ENCODE results near the gene GID8. TPM values are rescaled to one million over a fixed set of nuclear protein-coding genes. Genes with fewer than 3 reads are reported as not detected.

The GID8 gene
- polyA plus RNA-seq, 2 of the 4 experiments (the other 2 are of a cell fraction): 19.2 to 24.5 TPM

DNA sequence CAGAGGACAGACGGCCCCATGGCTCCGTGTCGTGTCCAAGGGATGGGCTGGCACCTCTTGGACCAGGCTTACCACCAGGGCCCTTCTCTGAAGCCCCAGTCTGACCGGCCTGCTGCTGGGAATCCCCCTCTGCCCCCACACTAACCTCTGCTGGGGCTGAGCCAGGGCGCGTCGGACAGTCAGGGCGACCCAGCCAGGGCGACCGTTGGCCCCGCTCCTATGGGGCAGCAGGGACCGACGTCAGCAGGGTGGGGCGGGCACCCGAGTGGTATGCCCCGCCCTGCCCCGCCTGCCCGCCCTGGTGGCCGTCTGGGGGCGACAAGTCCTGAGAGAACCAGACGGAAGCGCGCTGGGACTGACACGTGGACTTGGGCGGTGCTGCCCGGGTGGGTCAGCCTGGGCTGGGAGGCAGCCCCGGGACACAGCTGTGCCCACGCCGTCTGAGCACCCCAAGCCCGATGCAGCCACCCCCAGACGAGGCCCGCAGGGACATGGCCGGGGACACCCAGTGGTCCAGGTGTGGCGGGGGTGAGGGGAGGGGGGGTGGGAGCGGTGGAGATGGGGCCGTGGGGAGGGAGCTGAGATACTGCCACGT lies 14.5 kb downstream of the GID8 start, which contains the start of gene SLC17A9:
TSS of gene SLC17A9 (plus strand) at position 337 of the 595 bp plus-strand sequence. CDS start at position 459, 122 bp downstream.
- no peak within 1 kb of the TSS for H3K27ac ChIP-seq
- no peak for DNase-seq (ENCODE audit: low read depth in 1 of 2, low spot score in 1 of 2)
- no peak within 1 kb of the TSS for H3K4me2 ChIP-seq
- TF ChIP-seq FOSB (CRISPR knock-in tag; IDR thresholded peaks at IDR 0.05) (no peak), EHMT2 (IDR thresholded peaks at IDR 0.05; ENCODE audit: low read depth) (no peak), HEYL (CRISPR knock-in tag; IDR thresholded peaks at IDR 0.05) (no peak), ESRRA (IDR thresholded peaks at IDR 0.05; ENCODE audit: borderline replicate concordance, low read length) (no peak), RCOR1 (IDR thresholded peaks at IDR 0.05; ENCODE audit: low read depth, low read length) (no peak), SREBF2 (IDR thresholded peaks at IDR 0.05) (no peak), POLR2A (IDR thresholded peaks at IDR 0.05; ENCODE audit: low read length) (no peak), MAFK (IDR thresholded peaks at IDR 0.05; ENCODE audit: partially characterized antibody) (no peak), HOXB13 (CRISPR knock-in tag; IDR thresholded peaks at IDR 0.05; ENCODE audit: low read depth) (no peak), RNF2 (IDR thresholded peaks at IDR 0.05; ENCODE audit: borderline replicate concordance, low read depth) (no peak)
- ChIA-PET POLR2A (no interaction called here), CTCF (interaction anchor here (1.2 to 5.5 kb wide), 2 partner anchors 20 to 57 kb away, joined by 4 to 19 read pairs; no protein-coding TSS in a partner anchor)
- WGBS (ENCODE audit: missing lambda C conversion rate): 82% methylated on average over 24 of the region's 37 CpGs
- ATAC-seq: no peak; a peak in 1 of 6 replicates
- H3K9me3 ChIP-seq: peaks cover 8% of the 10 kb centered on the region; the same call in 2 of the 3 replicates
- H3K4me1 ChIP-seq: peaks cover 9% of the 10 kb centered on the region; the same call in 2 of the 3 replicates
- FAIRE-seq: no peak
- H3K4me3 ChIP-seq: no peak within 1 kb of the TSS

DNA sequence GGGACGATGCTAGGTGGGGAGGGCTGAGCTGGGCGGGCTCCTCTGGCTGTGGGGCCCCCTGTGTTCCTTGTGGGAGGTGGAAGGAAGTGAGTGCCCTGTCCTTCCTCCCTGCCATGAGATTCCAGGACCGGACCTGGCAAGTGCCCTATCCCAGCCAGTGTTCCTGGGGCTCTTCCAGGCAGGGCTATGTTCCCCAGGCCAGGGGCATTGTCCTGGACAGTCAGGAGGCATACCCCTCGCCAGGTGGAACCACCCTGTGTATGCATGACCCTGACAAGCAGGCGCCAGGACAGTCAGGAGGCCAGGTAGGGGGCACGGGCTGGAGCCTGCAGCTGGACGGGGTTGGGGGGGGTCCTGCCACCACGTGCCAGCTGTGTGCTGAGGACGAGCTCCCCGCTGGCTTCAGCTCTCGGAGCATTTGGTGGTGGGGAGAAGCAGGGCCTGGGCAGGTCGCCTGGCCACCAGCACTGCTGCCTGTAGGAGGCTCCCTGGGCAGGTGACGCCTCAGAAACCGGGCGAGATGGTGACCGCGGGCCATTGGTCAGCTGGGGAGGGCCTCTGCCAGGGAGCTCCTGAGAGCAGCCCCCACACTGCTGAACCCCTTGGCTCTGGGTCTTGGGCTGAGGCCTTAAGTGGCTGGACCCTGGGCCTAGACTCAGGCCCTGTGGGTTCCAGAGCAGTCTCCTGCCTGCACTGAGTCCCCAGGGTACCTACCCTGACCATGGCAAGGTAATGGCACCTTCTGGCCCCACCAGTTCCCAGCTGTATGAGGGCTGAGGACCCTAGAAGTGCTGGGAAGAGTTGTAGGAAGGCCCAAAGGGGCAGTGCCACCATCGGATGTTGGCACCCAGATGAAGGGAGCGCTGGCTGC lies 15.3 kb downstream of the GID8 start:
- H3K4me2 ChIP-seq: no peak overlapping the region
- no peak; a peak in 1 of 6 replicates for ATAC-seq
- FAIRE-seq: no peak
- ChIA-PET CTCF (interaction anchor here (0.7 to 5.5 kb wide), 7 partner anchors 11 to 356 kb away, joined by 3 to 19 read pairs (median 4); no protein-coding TSS in a partner anchor), POLR2A (no interaction called here)
- TF ChIP-seq PHF8 (IDR thresholded peaks at IDR 0.05; ENCODE audit: borderline replicate concordance, low read depth) (no peak), ZSCAN20 (CRISPR knock-in tag; IDR thresholded peaks at IDR 0.05) (no peak), CHD2 (IDR thresholded peaks at IDR 0.05; ENCODE audit: low read length, partially characterized antibody) (no peak), KDM1A (IDR thresholded peaks at IDR 0.05; ENCODE audit: low read depth) (no peak), HOXA7 (CRISPR knock-in tag; IDR thresholded peaks at IDR 0.05) (no peak), ZC3H11A (IDR thresholded peaks at IDR 0.05) (no peak), HDAC2 (IDR thresholded peaks at IDR 0.05) (no peak), FOSB (CRISPR knock-in tag; IDR thresholded peaks at IDR 0.05) (no peak)
- TF ChIP-seq, protein P1, sequence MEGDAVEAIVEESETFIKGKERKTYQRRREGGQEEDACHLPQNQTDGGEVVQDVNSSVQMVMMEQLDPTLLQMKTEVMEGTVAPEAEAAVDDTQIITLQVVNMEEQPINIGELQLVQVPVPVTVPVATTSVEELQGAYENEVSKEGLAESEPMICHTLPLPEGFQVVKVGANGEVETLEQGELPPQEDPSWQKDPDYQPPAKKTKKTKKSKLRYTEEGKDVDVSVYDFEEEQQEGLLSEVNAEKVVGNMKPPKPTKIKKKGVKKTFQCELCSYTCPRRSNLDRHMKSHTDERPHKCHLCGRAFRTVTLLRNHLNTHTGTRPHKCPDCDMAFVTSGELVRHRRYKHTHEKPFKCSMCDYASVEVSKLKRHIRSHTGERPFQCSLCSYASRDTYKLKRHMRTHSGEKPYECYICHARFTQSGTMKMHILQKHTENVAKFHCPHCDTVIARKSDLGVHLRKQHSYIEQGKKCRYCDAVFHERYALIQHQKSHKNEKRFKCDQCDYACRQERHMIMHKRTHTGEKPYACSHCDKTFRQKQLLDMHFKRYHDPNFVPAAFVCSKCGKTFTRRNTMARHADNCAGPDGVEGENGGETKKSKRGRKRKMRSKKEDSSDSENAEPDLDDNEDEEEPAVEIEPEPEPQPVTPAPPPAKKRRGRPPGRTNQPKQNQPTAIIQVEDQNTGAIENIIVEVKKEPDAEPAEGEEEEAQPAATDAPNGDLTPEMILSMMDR (IDR thresholded peaks at IDR 0.05): no peak
- 86% methylated on average over 9 of the region's 19 CpGs for WGBS (ENCODE audit: missing lambda C conversion rate)
- DNase-seq (ENCODE audit: low read depth in 1 of 2, low spot score in 1 of 2): no peak
- no peak overlapping the region for H3K4me3 ChIP-seq
- H3K27ac ChIP-seq: no peak overlapping the region
- H3K9me3 ChIP-seq: peaks cover 8% of the 10 kb centered on the region; the same call in 2 of the 3 replicates
- peaks cover 9% of the 10 kb centered on the region; the same call in 2 of the 3 replicates for H3K4me1 ChIP-seq

DNA sequence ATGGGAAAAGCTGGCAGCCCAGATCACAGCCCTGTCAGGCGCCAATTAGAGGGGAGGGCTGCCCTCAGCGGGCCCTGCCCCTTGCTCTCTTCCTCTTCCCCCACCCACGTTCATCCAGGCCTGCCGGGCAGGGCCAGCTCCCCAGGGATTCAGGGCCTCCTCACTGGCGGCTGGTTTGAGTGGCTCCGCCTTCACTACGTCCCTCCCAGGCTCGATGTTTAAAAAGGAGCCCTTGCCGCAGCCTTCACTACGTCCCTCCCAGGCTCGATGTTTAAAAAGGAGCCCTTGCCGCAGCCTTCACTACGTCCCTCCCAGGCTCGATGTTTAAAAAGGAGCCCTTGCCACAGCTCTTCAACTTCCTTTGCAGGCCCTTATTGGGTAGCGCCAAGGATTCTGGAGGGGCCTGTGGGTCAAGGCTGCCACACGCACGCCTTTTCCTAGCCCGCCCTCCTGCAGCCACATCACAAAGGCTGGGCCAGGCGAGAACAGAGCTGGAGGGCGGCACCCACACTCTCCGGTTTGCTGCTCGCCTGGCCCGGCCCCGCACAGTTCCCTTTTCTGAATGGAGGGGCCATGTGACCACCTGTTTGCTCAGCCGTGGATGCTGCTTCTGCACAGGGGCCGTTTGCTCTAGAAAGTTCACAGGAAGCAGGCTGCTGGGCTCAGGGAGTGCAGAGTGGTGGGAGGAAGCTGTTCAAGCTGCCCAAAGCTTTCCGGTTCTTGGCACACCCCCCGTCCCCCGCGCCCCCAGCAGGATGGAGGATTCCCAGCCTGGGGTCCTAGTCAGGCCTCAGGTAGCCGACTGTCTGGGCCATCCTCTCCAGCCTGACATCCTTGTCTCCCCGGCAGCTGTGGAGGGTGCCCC lies 16.1 kb downstream of the GID8 start:
- Histone ChIP-seq H3K4me1 (peaks cover 9% of the 10 kb centered on the region; the same call in 2 of the 3 replicates), H3K27ac (no peak overlapping the region), H3K9me3 (peaks cover 4% of the 10 kb centered on the region; the same call in 2 of the 3 replicates), H3K4me2 (no peak overlapping the region), H3K4me3 (no peak overlapping the region)
- POLR2A ChIA-PET: no interaction called here
- TF ChIP-seq EHF (CRISPR knock-in tag; IDR thresholded peaks at IDR 0.05): no peak
- TF ChIP-seq ZNF302 (CRISPR knock-in tag; IDR thresholded peaks at IDR 0.05): no peak
- TF ChIP-seq SREBF2 (IDR thresholded peaks at IDR 0.05): no peak
- TF ChIP-seq, protein P2, sequence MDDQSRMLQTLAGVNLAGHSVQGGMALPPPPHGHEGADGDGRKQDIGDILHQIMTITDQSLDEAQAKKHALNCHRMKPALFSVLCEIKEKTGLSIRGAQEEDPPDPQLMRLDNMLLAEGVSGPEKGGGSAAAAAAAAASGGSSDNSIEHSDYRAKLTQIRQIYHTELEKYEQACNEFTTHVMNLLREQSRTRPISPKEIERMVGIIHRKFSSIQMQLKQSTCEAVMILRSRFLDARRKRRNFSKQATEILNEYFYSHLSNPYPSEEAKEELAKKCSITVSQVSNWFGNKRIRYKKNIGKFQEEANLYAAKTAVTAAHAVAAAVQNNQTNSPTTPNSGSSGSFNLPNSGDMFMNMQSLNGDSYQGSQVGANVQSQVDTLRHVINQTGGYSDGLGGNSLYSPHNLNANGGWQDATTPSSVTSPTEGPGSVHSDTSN (IDR thresholded peaks at IDR 0.05): no peak
- TF ChIP-seq HEYL (CRISPR knock-in tag; IDR thresholded peaks at IDR 0.05): no peak
- no peak for TF ChIP-seq NR3C1 (IDR thresholded peaks at IDR 0.05)
- ATAC-seq: no peak
- 83% methylated on average over 25 of the region's 32 CpGs for WGBS (ENCODE audit: missing lambda C conversion rate)
- FAIRE-seq: no peak
- DNase-seq (ENCODE audit: low read depth in 1 of 2, low spot score in 1 of 2): no peak
- CTCF ChIA-PET: interaction anchor here (0.7 to 5.5 kb wide), 9 partner anchors 9 to 355 kb away, joined by 3 to 19 read pairs (median 4); no protein-coding TSS in a partner anchor

Measured in A549 (cell line).